GM23248 (cell line): Measurements from ENCODE around the gene WNT9B. TPM values are rescaled to one million over a fixed set of nuclear protein-coding genes. Genes with fewer than 3 reads are reported as not detected.
A peak's percentile ranks its signal among the peaks of the same experiment; 100 is the strongest.

Source experiments
- DNase-seq: peaks from one replicate; pipeline ENCODE4 v3.0.0-alpha.2; 2015
- H2AFZ ChIP-seq: fragments of 200-600 bp; sonication (generic); 2 replicates; pipeline ENCODE4 v1.6.1; 2016; ENCODE audit warnings: antibody characterized with exemption
- H3F3A ChIP-seq: fragments of 200-600 bp; sonication (generic); 2 replicates; pipeline ENCODE4 v1.6.1; 2016; ENCODE audit warnings: mild to moderate bottlenecking, antibody characterized with exemption, mixed run types; ENCODE audit not compliant: insufficient read depth
- H3K27ac ChIP-seq: fragments of 200-600 bp; sonication (generic); 2 replicates; pipeline ENCODE4 v1.5.1; 2016; ENCODE audit warnings: mild to moderate bottlenecking
- H3K27me3 ChIP-seq: fragments of 200-600 bp; sonication (generic); replicated peaks from 2 replicates; pipeline ENCODE4 v1.6.1; 2016; ENCODE audit warnings: mild to moderate bottlenecking; ENCODE audit not compliant: insufficient read depth
- H3K36me3 ChIP-seq: fragments of 200-600 bp; sonication (generic); 2 replicates; pipeline ENCODE4 v1.6.1; 2016; ENCODE audit warnings: low read depth, mild to moderate bottlenecking
- H3K4me1 ChIP-seq: fragments of 200-600 bp; sonication (generic); 2 replicates; pipeline ENCODE4 v1.6.1; 2016; ENCODE audit warnings: mild to moderate bottlenecking; ENCODE audit not compliant: insufficient read depth
- H3K4me2 ChIP-seq: fragments of 200-600 bp; sonication (generic); one replicate; pipeline ENCODE4 v1.6.1; 2016; ENCODE audit warnings: mild to moderate bottlenecking; ENCODE audit not compliant: unreplicated experiment
- H3K4me3 ChIP-seq: fragments of 200-600 bp; sonication (generic); 2 replicates; pipeline ENCODE4 v1.5.1; 2016; ENCODE audit warnings: mild to moderate bottlenecking
- H3K79me2 ChIP-seq: fragments of 200-600 bp; sonication (generic); 2 replicates; pipeline ENCODE4 v1.6.1; 2016; ENCODE audit warnings: mild to moderate bottlenecking; ENCODE audit not compliant: insufficient read depth
- H3K9ac ChIP-seq: fragments of 200-600 bp; sonication (generic); 2 replicates; pipeline ENCODE4 v1.6.1; 2016; ENCODE audit warnings: mild to moderate bottlenecking
- H3K9me2 ChIP-seq: fragments of 200-600 bp; sonication (generic); 2 replicates; pipeline ENCODE4 v1.6.1; 2016; ENCODE audit warnings: mixed run types, mild to moderate bottlenecking, moderate library complexity; ENCODE audit not compliant: insufficient read depth
- H3K9me3 ChIP-seq: fragments of 200-600 bp; sonication (generic); one replicate; pipeline ENCODE4 v1.6.1; 2017; ENCODE audit warnings: low read depth
- H4K20me1 ChIP-seq: fragments of 200-600 bp; sonication (generic); 2 replicates; pipeline ENCODE4 v1.6.0; 2016; ENCODE audit not compliant: insufficient read depth
- EZH2 ChIP-seq: fragments of 200-600 bp; sonication (generic); IDR thresholded peaks from 2 replicates; pipeline ENCODE4 v1.6.1; 2018; ENCODE audit warnings: antibody characterized with exemption, mild to moderate bottlenecking; ENCODE audit not compliant: insufficient read depth, poor library complexity, severe bottlenecking
- EZH2phosphoT487 ChIP-seq: fragments of 200-600 bp; sonication (generic); IDR thresholded peaks from 2 replicates; pipeline ENCODE4 v1.6.1; 2018; ENCODE audit warnings: antibody characterized with exemption, moderate library complexity, mild to moderate bottlenecking, low read depth; ENCODE audit not compliant: insufficient read depth
- WGBS, 2 experiments: methylation state at CpG; one replicate each; pipeline ENCODE4 v1.1.6; 2015 to 2017; ENCODE audit warnings: low lambda C conversion rate in 2 of 2, low coverage in 1 of 2; ENCODE audit errors: missing lambda C conversion rate in 2 of 2; 5-methylcytosine and 5-hydroxymethylcytosine counted together
- in situ Hi-C: fragments of 300-500 bp; cut with MboI; formaldehyde crosslinking; loops from 2 replicates; pipeline ENCODE4 v1.15.0; 2020
- polyA plus RNA-seq: library from polyadenylated mRNA; unstranded; fragments of >200 nt; fragmentation: Nextera tagmentation; extraction: Ambion mirVana; gene quantifications from 2 replicates; pipeline ENCODE4 v1.2.1, GENCODE V29; 2016
- total RNA-seq: library from RNA; depleted of rRNA; stranded (reverse); fragments of >200 nt; shearing (Covaris generic); gene quantifications from 2 replicates; pipeline ENCODE4 v1.2.3, GENCODE V29; 2014

Gene WNT9B
- total and polyA plus RNA-seq, 2 experiments from 2014 or later: not detected

GRCh38 chr17:46866747-46867146 lies 15.4 kb downstream of the WNT9B start:
- Histone ChIP-seq H3K4me2 (no peak overlapping the region), H3K4me3 (no peak overlapping the region), H3K9ac (no peak overlapping the region), H3K4me1 (peaks cover 6% of the 10 kb centered on the region; the same call in 1 of the 2 replicates), H3K9me2 (no peaks in the 10 kb centered on the region), H3K27me3 (no peaks in the 10 kb centered on the region; the same call in 1 of the 2 replicates), H4K20me1 (no peaks in the 10 kb centered on the region), H3K79me2 (no peaks in the 10 kb centered on the region), H3K36me3 (no peaks in the 10 kb centered on the region), H2AFZ (no peak overlapping the region), H3K27ac (no peak overlapping the region), H3F3A (no peaks in the 10 kb centered on the region), H3K9me3 (no peaks in the 10 kb centered on the region)
- DNase-seq: no peak
- in situ Hi-C loops: no loop called here
- TF ChIP-seq EZH2 (no peak), EZH2phosphoT487 (no peak)

- DNase-seq: peak; percentile 16
- Histone ChIP-seq H3K4me2 (no peak overlapping the region), H3K9me3 (no peaks in the 10 kb centered on the region), H4K20me1 (no peaks in the 10 kb centered on the region), H3K36me3 (no peaks in the 10 kb centered on the region), H3K4me1 (peaks cover 6% of the 10 kb centered on the region; the same call in 1 of the 2 replicates), H3K27me3 (no peaks in the 10 kb centered on the region; the same call in 1 of the 2 replicates), H3K4me3 (no peak overlapping the region), H3K9me2 (no peaks in the 10 kb centered on the region), H3K79me2 (no peaks in the 10 kb centered on the region), H3F3A (no peaks in the 10 kb centered on the region), H3K9ac (no peak overlapping the region), H3K27ac (no peak overlapping the region), H2AFZ (no peak overlapping the region)
- in situ Hi-C loops: no loop called here
- no peak for TF ChIP-seq EZH2phosphoT487
- no peak for TF ChIP-seq EZH2
- 55 to 60% methylated on average over 6 of the region's 6 CpGs for WGBS, 2 experiments
Observed at GRCh38 chr17:46868689-46869187, 17.4 kb downstream of the WNT9B start.

GRCh38 chr17:46869296-46869695 lies 17.9 kb downstream of the WNT9B start:
- H3K9ac ChIP-seq: no peak overlapping the region
- DNase-seq: peak; percentile 15
- H3K4me1 ChIP-seq: peaks cover 6% of the 10 kb centered on the region; the same call in 1 of the 2 replicates
- H3F3A ChIP-seq: no peaks in the 10 kb centered on the region
- no peaks in the 10 kb centered on the region for H3K36me3 ChIP-seq
- no peak overlapping the region for H2AFZ ChIP-seq
- WGBS, 2 experiments: 12 to 15% methylated on average over 7 of the region's 7 CpGs
- no peak overlapping the region for H3K27ac ChIP-seq
- in situ Hi-C loops: no loop called here
- no peak overlapping the region for H3K4me2 ChIP-seq
- H3K9me2 ChIP-seq: no peaks in the 10 kb centered on the region
- TF ChIP-seq EZH2phosphoT487 (no peak), EZH2 (no peak)
- no peaks in the 10 kb centered on the region; the same call in 1 of the 2 replicates for H3K27me3 ChIP-seq
- H3K4me3 ChIP-seq: no peak overlapping the region
- no peaks in the 10 kb centered on the region for H4K20me1 ChIP-seq
- H3K79me2 ChIP-seq: no peaks in the 10 kb centered on the region
- no peaks in the 10 kb centered on the region for H3K9me3 ChIP-seq

GRCh38 chr17:46869975-46870803 lies 18.8 kb downstream of the WNT9B start:
- H3K36me3 ChIP-seq: no peaks in the 10 kb centered on the region

More at GRCh38 chr17:46869975-46870803, 18.8 kb downstream of the WNT9B start:
- H3K27ac ChIP-seq: no peak overlapping the region
- no peaks in the 10 kb centered on the region for H3K9me3 ChIP-seq
- DNase-seq: no peak
- H3K4me3 ChIP-seq: no peak overlapping the region
- no peak for TF ChIP-seq EZH2
- no peak for TF ChIP-seq EZH2phosphoT487
- H3K79me2 ChIP-seq: no peaks in the 10 kb centered on the region
- in situ Hi-C loops: no loop called here
- no peak overlapping the region for H3K9ac ChIP-seq
- peaks cover 6% of the 10 kb centered on the region; the same call in 1 of the 2 replicates for H3K4me1 ChIP-seq
- H3K4me2 ChIP-seq: no peak overlapping the region
- no peaks in the 10 kb centered on the region; the same call in 1 of the 2 replicates for H3K27me3 ChIP-seq
- H2AFZ ChIP-seq: no peak overlapping the region
- no peaks in the 10 kb centered on the region for H3K9me2 ChIP-seq
- H4K20me1 ChIP-seq: no peaks in the 10 kb centered on the region
- no peaks in the 10 kb centered on the region for H3F3A ChIP-seq
- 62 to 70% methylated on average over 7 to 9 of the region's 9 CpGs for WGBS, 2 experiments
